ENCODE results near the gene MAPK10. TPM values are rescaled to one million over a fixed set of nuclear protein-coding genes. Genes with fewer than 3 reads are reported as not detected.

Gene MAPK10
- total RNA-seq, 6 experiments from 2014 or later, result 0.74 to 1.9 (median 1.6) TPM

DNA sequence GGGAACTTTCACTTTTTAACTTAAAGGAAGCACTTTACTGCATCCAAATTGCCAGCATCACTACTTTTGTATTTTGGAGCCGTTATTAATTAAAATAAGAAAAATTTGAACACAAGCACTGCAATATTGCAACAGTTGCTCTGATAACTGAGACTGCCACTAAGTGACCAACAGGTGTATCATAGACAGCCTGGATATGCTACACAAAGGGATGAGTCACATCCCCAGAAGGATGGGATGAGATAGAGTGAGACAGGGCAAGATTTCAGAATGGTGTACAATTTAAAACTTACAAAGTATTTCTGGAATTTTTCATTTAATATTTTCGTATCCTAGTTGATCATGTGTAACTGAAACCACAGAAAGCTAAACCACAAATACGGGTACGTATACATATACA, 204.1 kb downstream of the MAPK10 start:
- H3K27ac ChIP-seq, result no peak overlapping the region
- H3K36me3 ChIP-seq, result no peaks in the 10 kb centered on the region
- H3K4me1 ChIP-seq, result no peaks in the 10 kb centered on the region
- intact Hi-C loops (cut with DNase I), result no loop called here
- H3K9me3 ChIP-seq, result no peaks in the 10 kb centered on the region
- no peak for TF ChIP-seq POLR2A (IDR thresholded peaks at IDR 0.05)
- TF ChIP-seq, protein P1, sequence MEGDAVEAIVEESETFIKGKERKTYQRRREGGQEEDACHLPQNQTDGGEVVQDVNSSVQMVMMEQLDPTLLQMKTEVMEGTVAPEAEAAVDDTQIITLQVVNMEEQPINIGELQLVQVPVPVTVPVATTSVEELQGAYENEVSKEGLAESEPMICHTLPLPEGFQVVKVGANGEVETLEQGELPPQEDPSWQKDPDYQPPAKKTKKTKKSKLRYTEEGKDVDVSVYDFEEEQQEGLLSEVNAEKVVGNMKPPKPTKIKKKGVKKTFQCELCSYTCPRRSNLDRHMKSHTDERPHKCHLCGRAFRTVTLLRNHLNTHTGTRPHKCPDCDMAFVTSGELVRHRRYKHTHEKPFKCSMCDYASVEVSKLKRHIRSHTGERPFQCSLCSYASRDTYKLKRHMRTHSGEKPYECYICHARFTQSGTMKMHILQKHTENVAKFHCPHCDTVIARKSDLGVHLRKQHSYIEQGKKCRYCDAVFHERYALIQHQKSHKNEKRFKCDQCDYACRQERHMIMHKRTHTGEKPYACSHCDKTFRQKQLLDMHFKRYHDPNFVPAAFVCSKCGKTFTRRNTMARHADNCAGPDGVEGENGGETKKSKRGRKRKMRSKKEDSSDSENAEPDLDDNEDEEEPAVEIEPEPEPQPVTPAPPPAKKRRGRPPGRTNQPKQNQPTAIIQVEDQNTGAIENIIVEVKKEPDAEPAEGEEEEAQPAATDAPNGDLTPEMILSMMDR (IDR thresholded peaks at IDR 0.05), result no peak
- no peak for DNase-seq
- no peak overlapping the region for H3K4me3 ChIP-seq
- WGBS (ENCODE audit: insufficient coverage, low coverage, low lambda C conversion rate, missing lambda C conversion rate), result 57% methylated on average over 4 of the region's 4 CpGs
- no peak for ATAC-seq
- no peaks in the 10 kb centered on the region for H3K27me3 ChIP-seq

DNA sequence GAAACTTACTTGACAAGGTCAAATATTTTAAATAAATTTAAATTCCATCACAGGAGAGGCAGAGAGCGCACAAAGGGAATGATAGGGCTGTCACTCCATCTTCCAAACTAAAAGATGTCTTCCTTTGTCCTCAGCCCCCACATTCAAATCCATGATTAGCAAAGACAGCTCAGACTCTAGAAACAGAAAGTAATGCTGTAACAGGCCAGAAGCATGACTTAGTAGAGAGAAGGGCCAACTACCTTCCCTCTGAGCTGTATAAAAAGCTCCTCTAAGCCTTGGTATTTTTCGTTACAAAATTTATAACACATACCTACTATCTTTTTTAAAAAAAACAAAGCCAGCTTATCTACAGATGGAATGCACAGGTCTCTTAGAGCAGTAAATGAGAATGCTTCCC, 207.4 kb downstream of the MAPK10 start:
- DNase-seq, result no peak
- 66% methylated on average over 2 of the region's 2 CpGs for WGBS (ENCODE audit: insufficient coverage, low coverage, low lambda C conversion rate, missing lambda C conversion rate)
- Histone ChIP-seq H3K27ac (no peak overlapping the region), H3K36me3 (no peaks in the 10 kb centered on the region), H3K4me1 (no peaks in the 10 kb centered on the region), H3K27me3 (no peaks in the 10 kb centered on the region), H3K9me3 (no peaks in the 10 kb centered on the region), H3K4me3 (no peak overlapping the region)
- intact Hi-C loops (cut with DNase I), result no loop called here
- ATAC-seq, result no peak
- TF ChIP-seq, protein P1 (IDR thresholded peaks at IDR 0.05), result no peak
- no peak for TF ChIP-seq POLR2A (IDR thresholded peaks at IDR 0.05)

DNA sequence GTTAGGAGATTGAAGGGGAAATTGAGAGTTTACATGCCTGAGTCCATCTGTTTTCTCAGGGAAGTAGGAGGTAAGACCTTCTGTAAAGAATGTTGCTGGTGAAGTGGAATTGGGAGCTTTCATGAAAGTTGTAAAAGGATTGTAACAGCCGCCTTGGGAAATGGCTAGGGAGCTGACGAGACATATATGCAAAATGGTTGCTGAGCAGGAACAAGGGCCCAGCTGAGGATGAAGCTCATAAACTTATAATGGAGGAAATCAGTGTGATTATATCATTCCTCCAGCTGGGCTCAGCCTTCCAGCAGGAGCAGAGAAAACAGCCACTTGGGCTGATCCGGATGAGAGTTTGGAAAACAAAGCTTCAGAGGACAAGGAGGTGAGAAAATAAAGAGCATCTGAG, 208.7 kb downstream of the MAPK10 start:
- ATAC-seq, result no peak
- WGBS (ENCODE audit: insufficient coverage, low coverage, low lambda C conversion rate, missing lambda C conversion rate), result 63% methylated on average over 3 of the region's 3 CpGs
- TF ChIP-seq, protein P1 (IDR thresholded peaks at IDR 0.05), result no peak
- TF ChIP-seq POLR2A (IDR thresholded peaks at IDR 0.05), result no peak

DNA sequence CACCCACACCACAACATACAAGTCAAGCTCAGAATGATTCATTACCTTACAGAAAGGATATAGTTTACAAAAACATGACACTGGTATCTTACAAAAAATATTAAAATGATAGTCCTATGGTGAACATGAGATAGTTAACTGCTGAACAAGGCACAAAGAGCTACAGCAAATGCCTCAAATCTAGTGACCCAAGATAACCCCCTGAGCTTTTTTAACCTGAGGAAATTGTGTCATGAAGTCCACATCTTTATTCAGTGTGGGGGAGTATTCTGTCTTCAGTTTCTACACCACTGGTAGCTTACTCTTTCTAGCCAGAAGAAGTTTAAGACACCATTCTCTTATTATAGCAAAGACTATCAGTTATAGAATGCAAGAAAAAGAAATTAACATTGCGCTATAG, 218.7 kb downstream of the MAPK10 start:
- Histone ChIP-seq H3K4me3 (no peak overlapping the region), H3K9me3 (no peaks in the 10 kb centered on the region), H3K4me1 (no peaks in the 10 kb centered on the region), H3K27me3 (no peaks in the 10 kb centered on the region), H3K27ac (no peak overlapping the region), H3K36me3 (no peaks in the 10 kb centered on the region)
- TF ChIP-seq, protein P1 (IDR thresholded peaks at IDR 0.05), result no peak
- TF ChIP-seq POLR2A (IDR thresholded peaks at IDR 0.05), result no peak
- WGBS (ENCODE audit: insufficient coverage, low coverage, low lambda C conversion rate, missing lambda C conversion rate), result 80% methylated on average over 1 of the region's 1 CpG
- no peak for ATAC-seq
- intact Hi-C loops (cut with DNase I), result no loop called here
- DNase-seq, result no peak

More for the DNA sequence above, 208.7 kb downstream of the MAPK10 start:
- Histone ChIP-seq H3K27me3 (no peaks in the 10 kb centered on the region), H3K27ac (no peak overlapping the region), H3K4me1 (no peaks in the 10 kb centered on the region), H3K36me3 (no peaks in the 10 kb centered on the region), H3K9me3 (no peaks in the 10 kb centered on the region), H3K4me3 (no peak overlapping the region)
- no peak for DNase-seq
- intact Hi-C loops (cut with DNase I), result no loop called here

DNA sequence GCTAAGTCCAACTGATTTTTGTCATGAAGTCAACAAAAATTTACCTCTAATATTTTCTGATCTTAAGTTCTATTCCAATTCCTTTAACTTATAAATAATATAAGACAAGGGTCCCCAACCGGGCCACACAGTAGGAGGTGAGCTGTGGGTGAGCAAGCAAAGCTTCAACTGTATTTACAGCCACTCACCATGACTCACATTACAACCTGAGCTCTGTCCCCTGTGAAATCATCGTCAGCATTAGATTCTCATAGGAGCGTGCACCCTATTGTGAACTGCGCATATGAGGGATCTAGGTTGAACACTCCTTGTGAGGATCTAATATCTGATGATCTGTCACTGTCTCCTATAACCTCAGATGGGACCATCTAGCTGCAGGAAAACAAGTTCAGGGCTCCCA, 227.4 kb downstream of the MAPK10 start:
- DNase-seq, result no peak
- H3K4me1 ChIP-seq, result no peaks in the 10 kb centered on the region
- no peak overlapping the region for H3K4me3 ChIP-seq
- H3K36me3 ChIP-seq, result no peaks in the 10 kb centered on the region
- H3K27ac ChIP-seq, result no peak overlapping the region
- no peaks in the 10 kb centered on the region for H3K27me3 ChIP-seq
- 86% methylated on average over 4 of the region's 4 CpGs for WGBS (ENCODE audit: insufficient coverage, low coverage, low lambda C conversion rate, missing lambda C conversion rate)
- TF ChIP-seq POLR2A (IDR thresholded peaks at IDR 0.05), result no peak
- TF ChIP-seq, protein P1 (IDR thresholded peaks at IDR 0.05), result no peak
- H3K9me3 ChIP-seq, result no peaks in the 10 kb centered on the region
- no peak for ATAC-seq
- intact Hi-C loops (cut with DNase I), result no loop called here
